ENCODE measurements around the gene KCNT2.
"Not testable (repeated sequence)": the region's sequence is repeated elsewhere in the genome, so short reads cannot be mapped to it uniquely, and the experiment has no call there.

KCNT2 gene

GRCh38 chr1:196277860-196278259 is 330.4 kb downstream of the KCNT2 start:
- Histone ChIP-seq H3K4me2 (ENCODE audit: low read length) (no peak overlapping the region), H3K79me2 (ENCODE audit: control insufficient read depth, low read length) (no peaks in the 10 kb centered on the region), H3K27ac (ENCODE audit: low read depth, low read length) (no peak overlapping the region), H3K4me3 (ENCODE audit: low read length) (no peak overlapping the region), H3K27me3 (ENCODE audit: control insufficient read depth, low read length) (no peaks in the 10 kb centered on the region), H3K9me3 (ENCODE audit: control insufficient read depth, insufficient read depth, low read length) (no peaks in the 10 kb centered on the region), H3K9me2 (replicated peaks; ENCODE audit: control insufficient read depth, low read length) (no peaks in the 10 kb centered on the region), H3K4me1 (ENCODE audit: control insufficient read depth, low read length) (no peaks in the 10 kb centered on the region), H3K36me3 (ENCODE audit: control insufficient read depth, low read length) (no peaks in the 10 kb centered on the region), H3F3A (ENCODE audit: control insufficient read depth, insufficient read depth) (no peaks in the 10 kb centered on the region), H4K20me1 (ENCODE audit: control insufficient read depth, insufficient read depth, low read depth, low read length) (no peaks in the 10 kb centered on the region)
- no peak for TF ChIP-seq EZH2phosphoT487 (IDR thresholded peaks at IDR 0.05; ENCODE audit: borderline replicate concordance, low read length)

GRCh38 chr1:196271212-196271947 is 336.9 kb downstream of the KCNT2 start:
- H3K27ac ChIP-seq (ENCODE audit: low read depth, low read length): no peak overlapping the region
- H3K4me3 ChIP-seq (ENCODE audit: low read length): 0 out of 2 replicates have a peak overlapping the region, but pooled peaks have one; percentile 20
- peak overlapping the region; percentile 46 for H3K4me2 ChIP-seq (ENCODE audit: low read length)

GRCh38 chr1:196263086-196263485 is 345.2 kb downstream of the KCNT2 start:
- H3K4me3 ChIP-seq (ENCODE audit: low read length); H3K27me3 ChIP-seq (ENCODE audit: control insufficient read depth, low read length); H3K79me2 ChIP-seq (ENCODE audit: control insufficient read depth, low read length); H3K27ac ChIP-seq (ENCODE audit: low read depth, low read length); H3F3A ChIP-seq (ENCODE audit: control insufficient read depth, insufficient read depth); H3K36me3 ChIP-seq (ENCODE audit: control insufficient read depth, low read length); H3K9me2 ChIP-seq (replicated peaks; ENCODE audit: control insufficient read depth, low read length); H4K20me1 ChIP-seq (ENCODE audit: control insufficient read depth, insufficient read depth, low read depth, low read length); H3K4me2 ChIP-seq (ENCODE audit: low read length); H3K9me3 ChIP-seq (ENCODE audit: control insufficient read depth, insufficient read depth, low read length): not testable (repeated sequence)
- peaks cover 30% of the 10 kb centered on the region for H3K4me1 ChIP-seq (ENCODE audit: control insufficient read depth, low read length)

More at GRCh38 chr1:196271212-196271947, 336.9 kb downstream of the KCNT2 start:
- peaks cover 11% of the 10 kb centered on the region for H3K4me1 ChIP-seq (ENCODE audit: control insufficient read depth, low read length)
- H3K9me3 ChIP-seq (ENCODE audit: control insufficient read depth, insufficient read depth, low read length): no peaks in the 10 kb centered on the region
- no peaks in the 10 kb centered on the region for H3K9me2 ChIP-seq (replicated peaks; ENCODE audit: control insufficient read depth, low read length)
- no peak for TF ChIP-seq CTCF (IDR thresholded peaks at IDR 0.05; ENCODE audit: low read depth, low read length, poor library complexity, severe bottlenecking)
- no peak for TF ChIP-seq EZH2phosphoT487 (IDR thresholded peaks at IDR 0.05; ENCODE audit: borderline replicate concordance, low read length)
- H3K79me2 ChIP-seq (ENCODE audit: control insufficient read depth, low read length): no peaks in the 10 kb centered on the region
- no peaks in the 10 kb centered on the region for H3K27me3 ChIP-seq (ENCODE audit: control insufficient read depth, low read length)
- no peaks in the 10 kb centered on the region for H4K20me1 ChIP-seq (ENCODE audit: control insufficient read depth, insufficient read depth, low read depth, low read length)
- H3K36me3 ChIP-seq (ENCODE audit: control insufficient read depth, low read length): no peaks in the 10 kb centered on the region
- no peaks in the 10 kb centered on the region for H3F3A ChIP-seq (ENCODE audit: control insufficient read depth, insufficient read depth)

- Histone ChIP-seq H3K4me1 (ENCODE audit: control insufficient read depth, low read length) (peaks cover 45% of the 10 kb centered on the region), H4K20me1 (ENCODE audit: control insufficient read depth, insufficient read depth, low read depth, low read length) (no peaks in the 10 kb centered on the region), H3F3A (ENCODE audit: control insufficient read depth, insufficient read depth) (peaks cover 8% of the 10 kb centered on the region), H3K9me2 (replicated peaks; ENCODE audit: control insufficient read depth, low read length) (no peaks in the 10 kb centered on the region), H3K27me3 (ENCODE audit: control insufficient read depth, low read length) (no peaks in the 10 kb centered on the region), H3K27ac (ENCODE audit: low read depth, low read length) (no peak overlapping the region), H3K9me3 (ENCODE audit: control insufficient read depth, insufficient read depth, low read length) (no peaks in the 10 kb centered on the region), H3K79me2 (ENCODE audit: control insufficient read depth, low read length) (no peaks in the 10 kb centered on the region), H3K4me2 (ENCODE audit: low read length) (no peak overlapping the region), H3K4me3 (ENCODE audit: low read length) (no peak overlapping the region), H3K36me3 (ENCODE audit: control insufficient read depth, low read length) (no peaks in the 10 kb centered on the region)
- TF ChIP-seq EZH2phosphoT487 (IDR thresholded peaks at IDR 0.05; ENCODE audit: borderline replicate concordance, low read length) (no peak), CTCF (IDR thresholded peaks at IDR 0.05; ENCODE audit: low read depth, low read length, poor library complexity, severe bottlenecking) (no peak)
Measured at GRCh38 chr1:196260270-196260669, 348.0 kb downstream of the KCNT2 start.

Data from DOHH2 (cell line).